ENCODE measurements around the gene ARHGEF39. TPM values are rescaled to one million over a fixed set of nuclear protein-coding genes. Genes with fewer than 3 reads are reported as not detected.

ARHGEF39 gene
- total and polyA plus RNA-seq, 2 experiments from 2014 or later: 5.2 to 9.4 TPM

- 47% methylated on average over 9 of the region's 9 CpGs for whole genome bisulfite sequencing (ENCODE audit: low lambda C conversion rate, missing lambda C conversion rate)
- H3K79me2 ChIP-seq: no peaks in the 10 kb centered on the region
- H3K27ac ChIP-seq: peak overlapping the region; percentile 86
- H3K9me2 ChIP-seq (replicated peaks; ENCODE audit: insufficient read depth): no peaks in the 10 kb centered on the region
- TF ChIP-seq CTCF (IDR thresholded peaks at IDR 0.05; ENCODE audit: poor library complexity) (peak; percentile 71), EZH2phosphoT487 (IDR thresholded peaks at IDR 0.05; ENCODE audit: low read depth, severe bottlenecking, unreplicated experiment) (no peak), EZH2 (IDR thresholded peaks at IDR 0.05; ENCODE audit: borderline replicate concordance) (no peak)
- no peaks in the 10 kb centered on the region for H3K36me3 ChIP-seq (replicated peaks; ENCODE audit: insufficient read depth, low read depth)
- H3K27me3 ChIP-seq: no peaks in the 10 kb centered on the region
- no peaks in the 10 kb centered on the region for H3K9me3 ChIP-seq (ENCODE audit: low read depth)
- H3K4me2 ChIP-seq: no peak overlapping the region
- peaks cover 2% of the 10 kb centered on the region for H3K4me1 ChIP-seq (ENCODE audit: insufficient read depth)
- no peak overlapping the region for H3K4me3 ChIP-seq
- no peak overlapping the region for H2AFZ ChIP-seq
- peak; percentile 74 for DNase-seq (ENCODE audit: low spot score)
- H4K20me1 ChIP-seq (ENCODE audit: insufficient read depth, poor library complexity, severe bottlenecking): no peaks in the 10 kb centered on the region
Measured at GRCh38 chr9:35696520-35697215, 31.7 kb upstream of the ARHGEF39 start.

DNA sequence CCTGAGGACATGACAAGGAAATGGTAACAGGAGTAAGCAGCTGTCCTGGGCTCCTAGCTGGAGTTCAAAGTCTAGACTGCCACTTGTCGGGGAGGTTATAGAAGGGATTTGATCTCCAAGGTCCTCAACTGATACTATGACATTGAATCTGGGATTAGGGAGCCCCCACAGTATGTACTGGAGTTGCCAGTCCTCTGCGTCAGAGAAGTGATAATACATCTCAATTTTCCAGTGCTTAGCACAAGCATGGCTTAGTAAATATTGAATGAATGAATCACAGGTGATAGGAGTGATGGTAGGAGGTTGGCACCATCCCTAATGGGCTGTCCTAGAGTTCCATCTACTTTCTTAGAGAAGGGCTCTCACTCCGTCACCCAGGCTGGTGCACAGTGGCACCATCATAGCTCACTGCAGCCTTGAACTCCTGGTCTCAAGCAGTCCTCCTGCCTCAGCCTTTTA, 31.0 kb upstream of the ARHGEF39 start:
- Histone ChIP-seq H3K27me3 (no peaks in the 10 kb centered on the region), H3K4me3 (no peak overlapping the region), H3K4me1 (ENCODE audit: insufficient read depth) (peaks cover 6% of the 10 kb centered on the region), H3K27ac (peak overlapping the region; percentile 90), H3K36me3 (replicated peaks; ENCODE audit: insufficient read depth, low read depth) (no peaks in the 10 kb centered on the region), H3K9me3 (ENCODE audit: low read depth) (no peaks in the 10 kb centered on the region), H2AFZ (no peak overlapping the region), H3K79me2 (no peaks in the 10 kb centered on the region), H3K9me2 (replicated peaks; ENCODE audit: insufficient read depth) (no peaks in the 10 kb centered on the region), H3K4me2 (no peak overlapping the region), H4K20me1 (ENCODE audit: insufficient read depth, poor library complexity, severe bottlenecking) (no peaks in the 10 kb centered on the region)
- peak; percentile 51 for DNase-seq (ENCODE audit: low spot score)
- TF ChIP-seq CTCF (IDR thresholded peaks at IDR 0.05; ENCODE audit: poor library complexity) (no peak), EZH2 (IDR thresholded peaks at IDR 0.05; ENCODE audit: borderline replicate concordance) (no peak)
- WGBS (ENCODE audit: low lambda C conversion rate, missing lambda C conversion rate): 86% methylated on average over 3 of the region's 3 CpGs

GRCh38 chr9:35691757-35692301, 26.8 kb upstream of the ARHGEF39 start:
- Histone ChIP-seq H3K9me2 (replicated peaks; ENCODE audit: insufficient read depth) (no peaks in the 10 kb centered on the region), H3K79me2 (peaks cover 3% of the 10 kb centered on the region), H3K27ac (peak overlapping the region; percentile 94), H3K4me1 (ENCODE audit: insufficient read depth) (peaks cover 20% of the 10 kb centered on the region), H3K4me3 (no peak overlapping the region), H3K9me3 (ENCODE audit: low read depth) (no peaks in the 10 kb centered on the region), H3K27me3 (no peaks in the 10 kb centered on the region), H2AFZ (no peak overlapping the region), H4K20me1 (ENCODE audit: insufficient read depth, poor library complexity, severe bottlenecking) (no peaks in the 10 kb centered on the region), H3K36me3 (replicated peaks; ENCODE audit: insufficient read depth, low read depth) (no peaks in the 10 kb centered on the region), H3K4me2 (peak overlapping the region; percentile 99)
- DNase-seq (ENCODE audit: low spot score): no peak
- no peak for TF ChIP-seq EZH2 (IDR thresholded peaks at IDR 0.05; ENCODE audit: borderline replicate concordance)
- TF ChIP-seq CTCF (IDR thresholded peaks at IDR 0.05; ENCODE audit: poor library complexity): peak; percentile 5
- no peak for TF ChIP-seq EZH2phosphoT487 (IDR thresholded peaks at IDR 0.05; ENCODE audit: low read depth, severe bottlenecking, unreplicated experiment)
- 71% methylated on average over 13 of the region's 13 CpGs for WGBS (ENCODE audit: low lambda C conversion rate, missing lambda C conversion rate)

Measured in hepatocyte (in vitro differentiated cells).